HG03520 (cell line): ENCODE data around the gene CES2.
"Not testable (repeated sequence)": the region's sequence is repeated elsewhere in the genome, so short reads cannot be mapped to it uniquely, and the experiment has no call there.

Source experiments
- ATAC-seq: cut with Tn5 transposase; IDR thresholded peaks from one replicate; pipeline ENCODE4 v1.9.1; 2021; ENCODE audit warnings: mild to moderate bottlenecking, moderate library complexity; ENCODE audit not compliant: unreplicated experiment

Gene CES2

GRCh38 chr16:66974932-66975246, 39.6 kb downstream of the CES2 start:
- ATAC-seq: not testable (repeated sequence)

- ATAC-seq: no peak
These were observed 40.1 kb downstream of the CES2 start for GRCh38 chr16:66975302-66975893.

- ATAC-seq: no peak
These were observed 41.4 kb downstream of the CES2 start for GRCh38 chr16:66976746-66977145.

GRCh38 chr16:66977341-66978113, 42.2 kb downstream of the CES2 start:
- no peak for ATAC-seq

- ATAC-seq: no peak
These were observed 43.8 kb downstream of the CES2 start for GRCh38 chr16:66979011-66979717.

GRCh38 chr16:66983033-66983432, 47.7 kb downstream of the CES2 start:
- no peak for ATAC-seq

- no peak for ATAC-seq
These were observed 49.6 kb downstream of the CES2 start for GRCh38 chr16:66984892-66985311.

GRCh38 chr16:66986559-66986958, 51.2 kb downstream of the CES2 start:
- ATAC-seq: no peak

- ATAC-seq: no peak
These were observed 53.0 kb downstream of the CES2 start, which contains the start of gene CES4A for GRCh38 chr16:66988197-66988788. Gene CES4A, plus strand, starts transcription at chr16:66988589. Its CDS starts 184 bp downstream, at chr16:66988773.

GRCh38 chr16:66991545-66992077, 56.3 kb downstream of the CES2 start:
- ATAC-seq: no peak

- not testable (repeated sequence) for ATAC-seq
These were observed 58.2 kb downstream of the CES2 start for GRCh38 chr16:66993558-66993957.
